ENCODE measurements around the gene C16orf54.
"Not testable (repeated sequence)": the region's sequence is repeated elsewhere in the genome, so short reads cannot be mapped to it uniquely, and the experiment has no call there.

C16orf54 gene

GRCh38 chr16:29694384-29695195 lies 51.2 kb downstream of the C16orf54 start:
- H3K27ac ChIP-seq = no peak overlapping the region
- TF ChIP-seq ZFX (IDR thresholded peaks at IDR 0.05) (no peak), CTCF (conservative IDR thresholded peaks at IDR 0.05) (no peak)

GRCh38 chr16:29692606-29693005 lies 53.2 kb downstream of the C16orf54 start:
- H3K27ac ChIP-seq = not testable (repeated sequence)

All from C4-2B (cell line).